ENCODE data around the gene CBARP.

The CBARP gene

GRCh38 chr19:1237754-1238368, at the start of gene CBARP:
TSS of gene CBARP (minus strand) at chr19:1238005. CDS start at chr19:1236100, 1,905 bp downstream.
- DNase-seq (ENCODE audit: low read depth): no peak

- DNase-seq (ENCODE audit: low read depth): no peak
Measured at GRCh38 chr19:1286487-1287353, 48.9 kb upstream of the CBARP start.

- DNase-seq (ENCODE audit: low read depth): no peak
Measured at GRCh38 chr19:1285737-1286360, 48.0 kb upstream of the CBARP start, which contains the start of gene EFNA2. TSS of gene EFNA2 (plus strand) at chr19:1285873. CDS start at chr19:1286169, 296 bp downstream.

GRCh38 chr19:1284979-1285736, 47.4 kb upstream of the CBARP start:
- no peak for DNase-seq (ENCODE audit: low read depth)

GRCh38 chr19:1284293-1284978, 46.6 kb upstream of the CBARP start:
- DNase-seq (ENCODE audit: low read depth): no peak

- DNase-seq (ENCODE audit: low read depth): no peak
Measured at GRCh38 chr19:1283917-1284292, 46.1 kb upstream of the CBARP start.

- DNase-seq (ENCODE audit: low read depth): no peak
Measured at GRCh38 chr19:1283207-1283916, 45.6 kb upstream of the CBARP start.

- no peak for DNase-seq (ENCODE audit: low read depth)
Measured at GRCh38 chr19:1282588-1283206, 44.9 kb upstream of the CBARP start.

- no peak for DNase-seq (ENCODE audit: low read depth)
Measured at GRCh38 chr19:1281569-1282287, 43.9 kb upstream of the CBARP start.

GRCh38 chr19:1280636-1281568, 43.1 kb upstream of the CBARP start:
- no peak for DNase-seq (ENCODE audit: low read depth)

GRCh38 chr19:1279782-1280341, 42.1 kb upstream of the CBARP start:
- peak; percentile 65 for DNase-seq (ENCODE audit: low read depth)

- DNase-seq (ENCODE audit: low read depth): no peak
Measured at GRCh38 chr19:1278713-1279660, 41.2 kb upstream of the CBARP start.

- no peak for DNase-seq (ENCODE audit: low read depth)
Measured at GRCh38 chr19:1278074-1278473, 40.3 kb upstream of the CBARP start.

GRCh38 chr19:1277061-1277460, 39.3 kb upstream of the CBARP start:
- no peak for DNase-seq (ENCODE audit: low read depth)

GRCh38 chr19:1276628-1277022, 38.8 kb upstream of the CBARP start:
- DNase-seq (ENCODE audit: low read depth): no peak

- DNase-seq (ENCODE audit: low read depth): no peak
Measured at GRCh38 chr19:1275976-1276627, 38.3 kb upstream of the CBARP start.
